IMR-90 (cell line): Measurements from ENCODE around the gene RUSC1. TPM values are rescaled to one million over a fixed set of nuclear protein-coding genes. Genes with fewer than 3 reads are reported as not detected.

ENCODE experiments used
- ATAC-seq: fragments of 200-7000 bp; cut with Tn5 transposase; 2 replicates; pipeline ENCODE4 v1.9.1; 2020; ENCODE audit warnings: low read depth, mild to moderate bottlenecking, moderate library complexity
- BruUV-seq: library from RNA; stranded (reverse); fragments of 400-500 nt; replicated peaks from 2 replicates; lab custom pipeline; 2021; lab: Mats Ljungman, UMichigan
- CTCF ChIA-PET: fragments of 300-600 bp; formaldehyde crosslinking; extraction: SDS; loops from one replicate; lab custom pipeline; 2021; ENCODE audit warnings: antibody characterized with exemption; lab: Yijun Ruan, JAX
- POLR2A ChIA-PET: fragments of 300-600 bp; sonication (Branson Sonifier 250); formaldehyde crosslinking; loops from one replicate; lab custom pipeline; 2022; ENCODE audit warnings: antibody characterized with exemption; ENCODE audit not compliant: unreplicated experiment; lab: Charles Lee
- DNase-seq: peaks from one replicate; pipeline ENCODE4 v3.0.0; 2013
- H2AFZ ChIP-seq: replicated peaks from 2 replicates; pipeline ENCODE3; 2013; ENCODE audit warnings: low read length, mild to moderate bottlenecking; ENCODE audit not compliant: poor library complexity
- H2AK5ac ChIP-seq: 2 replicates; pipeline ENCODE4 v1.6.1; 2013; ENCODE audit warnings: low read depth, low read length, inconsistent platforms
- H2AK9ac ChIP-seq: replicated peaks from 2 replicates; pipeline ENCODE3; 2013; ENCODE audit warnings: mild to moderate bottlenecking, low read depth, low read length, moderate library complexity; ENCODE audit not compliant: poor library complexity
- H2BK120ac ChIP-seq: 2 replicates; pipeline ENCODE4 v1.6.1; 2013; ENCODE audit warnings: low read depth, low read length, inconsistent platforms
- H2BK15ac ChIP-seq: 3 replicates; pipeline ENCODE4 v1.6.1; 2013; ENCODE audit warnings: low read depth, low read length, inconsistent platforms
- H2BK20ac ChIP-seq: 2 replicates; pipeline ENCODE4 v1.6.1; 2013; ENCODE audit warnings: low read depth, mild to moderate bottlenecking, inconsistent platforms, low read length, moderate library complexity
- H2BK5ac ChIP-seq: 2 replicates; pipeline ENCODE4 v1.6.1; 2013; ENCODE audit warnings: mild to moderate bottlenecking, low read depth, low read length, inconsistent platforms; ENCODE audit not compliant: poor library complexity, severe bottlenecking
- H3K14ac ChIP-seq: replicated peaks from 2 replicates; pipeline ENCODE4 v1.6.1; 2013; ENCODE audit warnings: low read depth, low read length, inconsistent platforms
- H3K18ac ChIP-seq: 2 replicates; pipeline ENCODE4 v1.6.1; 2013; ENCODE audit warnings: low read depth, low read length, control low read depth
- H3K23ac ChIP-seq: 2 replicates; pipeline ENCODE4 v1.6.1; 2013; ENCODE audit warnings: low read depth, low read length, inconsistent platforms
- H3K27ac ChIP-seq: 2 replicates; pipeline ENCODE4 v1.5.1; 2013; ENCODE audit warnings: mild to moderate bottlenecking, control low read depth, low read length; ENCODE audit not compliant: insufficient read depth
- H3K27me3 ChIP-seq: 2 replicates; pipeline ENCODE4 v1.6.1; 2013; ENCODE audit warnings: low read length; ENCODE audit not compliant: control insufficient read depth, insufficient read depth
- H3K36me3 ChIP-seq: 2 replicates; pipeline ENCODE4 v1.6.1; 2013; ENCODE audit warnings: low read length, mixed read lengths; ENCODE audit not compliant: control insufficient read depth, insufficient read depth
- H3K4ac ChIP-seq: 2 replicates; pipeline ENCODE4 v1.6.1; 2013; ENCODE audit warnings: low read depth, low read length, inconsistent platforms
- H3K4me1 ChIP-seq: 2 replicates; pipeline ENCODE4 v1.6.1; 2013; ENCODE audit warnings: low read length, mixed read lengths; ENCODE audit not compliant: control insufficient read depth, insufficient read depth
- H3K4me2 ChIP-seq: 2 replicates; pipeline ENCODE4 v1.6.1; 2013; ENCODE audit warnings: low read depth, mild to moderate bottlenecking, control low read depth, low read length, moderate library complexity
- H3K4me3 ChIP-seq: 2 replicates; pipeline ENCODE4 v1.5.1; 2013; ENCODE audit warnings: low read depth, mild to moderate bottlenecking, control low read depth, low read length, moderate library complexity; ENCODE audit not compliant: insufficient read depth
- H3K56ac ChIP-seq: 2 replicates; pipeline ENCODE4 v1.6.1; 2013; ENCODE audit warnings: low read length, inconsistent platforms; ENCODE audit not compliant: insufficient read depth; ENCODE audit errors: extremely low read depth
- H3K79me1 ChIP-seq, 2 experiments: 2 replicates each; pipeline ENCODE4 v1.6.1; 2013; ENCODE audit warnings: low read length in 2 of 2, inconsistent platforms in 1 of 2, low read depth in 1 of 2
- H3K9ac ChIP-seq: 2 replicates; pipeline ENCODE4 v1.6.1; 2013; ENCODE audit warnings: low read depth, low read length, control low read depth
- H3K9me1 ChIP-seq: 2 replicates; pipeline ENCODE4 v1.6.1; 2013; ENCODE audit warnings: low read length, inconsistent platforms; ENCODE audit not compliant: insufficient read depth
- H3K9me3 ChIP-seq: 2 replicates; pipeline ENCODE4 v1.6.1; 2013; ENCODE audit warnings: low read length; ENCODE audit not compliant: control insufficient read depth, insufficient read depth
- H4K20me1 ChIP-seq: 2 replicates; pipeline ENCODE4 v1.6.1; 2013; ENCODE audit warnings: low read length, inconsistent platforms; ENCODE audit not compliant: insufficient read depth
- H4K5ac ChIP-seq: 2 replicates; pipeline ENCODE4 v1.6.1; 2013; ENCODE audit warnings: mild to moderate bottlenecking, low read depth, low read length, control low read depth
- H4K8ac ChIP-seq, 2 experiments: 2 replicates each; pipeline ENCODE4 v1.6.1; 2013; ENCODE audit warnings: low read depth in 2 of 2, low read length in 2 of 2, control low read depth in 1 of 2, inconsistent platforms in 1 of 2
- H4K91ac ChIP-seq: 2 replicates; pipeline ENCODE4 v1.6.1; 2013; ENCODE audit warnings: low read depth, low read length, inconsistent platforms; ENCODE audit not compliant: insufficient read depth
- BHLHE40 ChIP-seq: fragments of 150-350 bp; IDR thresholded peaks from 2 replicates; pipeline ENCODE4 v1.6.1; 2016; ENCODE audit warnings: mild to moderate bottlenecking, low read depth, low read length
- CEBPB ChIP-seq: IDR thresholded peaks from 2 replicates; pipeline ENCODE4 v1.6.1; 2012; ENCODE audit warnings: low read depth, low read length, improper control_type of control experiment
- CHD1 ChIP-seq: IDR thresholded peaks from 2 replicates; pipeline ENCODE4 v1.6.1; 2012; ENCODE audit warnings: low read depth, low read length, improper control_type of control experiment
- ELK1 ChIP-seq: fragments of 150-350 bp; IDR thresholded peaks from 2 replicates; pipeline ENCODE4 v1.6.1; 2016; ENCODE audit warnings: low read depth, mild to moderate bottlenecking, low read length, moderate library complexity, borderline replicate concordance
- FOS ChIP-seq: fragments of 150-350 bp; IDR thresholded peaks from 2 replicates; pipeline ENCODE4 v1.6.1; 2016; ENCODE audit warnings: low read depth, low read length
- MAFK ChIP-seq: IDR thresholded peaks from 2 replicates; pipeline ENCODE4 v1.6.1; 2012; ENCODE audit warnings: low read depth, low read length, improper control_type of control experiment
- MAZ ChIP-seq: IDR thresholded peaks from 2 replicates; pipeline ENCODE4 v1.6.1; 2012; ENCODE audit warnings: low read depth, mild to moderate bottlenecking, low read length, improper control_type of control experiment, moderate library complexity, borderline replicate concordance
- MXI1 ChIP-seq: IDR thresholded peaks from 2 replicates; pipeline ENCODE4 v1.6.1; 2012; ENCODE audit warnings: low read depth, mild to moderate bottlenecking, low read length, moderate library complexity, borderline replicate concordance
- POLR2A ChIP-seq: IDR thresholded peaks from 2 replicates; pipeline ENCODE4 v1.6.1; 2012; ENCODE audit warnings: mild to moderate bottlenecking, low read depth, low read length
- RAD21 ChIP-seq: IDR thresholded peaks from 2 replicates; pipeline ENCODE4 v1.6.1; 2012; ENCODE audit warnings: low read length, improper control_type of control experiment
- RFX5 ChIP-seq: IDR thresholded peaks from 2 replicates; pipeline ENCODE4 v1.8.0; 2012; ENCODE audit warnings: low read depth, mild to moderate bottlenecking, low read length, moderate library complexity
- SMC3 ChIP-seq: fragments of 150-350 bp; IDR thresholded peaks from 2 replicates; pipeline ENCODE4 v1.6.1; 2016; ENCODE audit warnings: low read depth, mild to moderate bottlenecking, antibody characterized with exemption, low read length, moderate library complexity
- USF2 ChIP-seq: fragments of 150-350 bp; IDR thresholded peaks from 2 replicates; pipeline ENCODE4 v1.6.1; 2017; ENCODE audit warnings: mild to moderate bottlenecking, antibody characterized with exemption, low read length, low read depth
- WGBS, 2 experiments: methylation state at CpG; one replicate each; pipeline versions ENCODE4 v1.1.5 to v1.1.7; 2013; ENCODE audit warnings: missing lambda C conversion rate in 2 of 2; ENCODE audit not compliant: insufficient read length in 1 of 2; ENCODE audit errors: extremely low coverage in 2 of 2; 5-methylcytosine and 5-hydroxymethylcytosine counted together
- dilution Hi-C: fragments of 300-500 bp; cut with HindIII; formaldehyde crosslinking; loops from one replicate; pipeline ENCODE4 v1.14.3; 2018; ENCODE audit warnings: low sequenced_read_pairs; ENCODE audit not compliant: unreplicated experiment
- in situ Hi-C: fragments of 300-500 bp; cut with MboI; formaldehyde crosslinking; loops from 3 replicates; pipeline ENCODE4 v1.14.3; 2019; ENCODE audit warnings: low sequenced_read_pairs, inconsistent platforms, mixed read lengths
- intact Hi-C: fragments of 100-400 bp; cut with micrococcal nuclease; formaldehyde crosslinking; loops from 2 replicates; pipeline ENCODE4 v1.10.0; 2022
- polyA plus RNA-seq, 3 experiments: library from polyadenylated mRNA; depleted of rRNA; stranded (reverse); fragments of >200 nt; gene quantifications; 2 replicates each; pipeline ENCODE4 v1.2.3, GENCODE V29; 2012; ENCODE audit warnings: low replicate concordance in 1 of 3
- total RNA-seq: library from RNA; depleted of rRNA; stranded (reverse); fragments of >200 nt; gene quantifications from 2 replicates; pipeline ENCODE4 v1.2.3, GENCODE V29; 2012

Gene RUSC1
- total and polyA plus RNA-seq, 2 of the 4 experiments (the other 2 are of a cell fraction), result 4.1 to 31.4 TPM

GRCh38 chr1:155322953-155323728 lies 2.4 kb downstream of the RUSC1 start:
- Histone ChIP-seq H2BK15ac (no peak overlapping the region), H4K91ac (peak overlapping the region; percentile 32; the same call in 1 of the 2 replicates), H3K79me1 (peaks cover 9 to 66% of the 10 kb centered on the region in 2 experiments), H3K27ac (peak overlapping the region; percentile 70), H2AFZ (peak overlapping the region; percentile 88), H4K5ac (no peak overlapping the region), H2BK120ac (no peak overlapping the region), H3K27me3 (no peaks in the 10 kb centered on the region), H3K23ac (no peak overlapping the region), H3K9me1 (peaks cover 16% of the 10 kb centered on the region; the same call in 1 of the 2 replicates), H4K8ac (peak overlapping the region in 1 of 2 experiments; percentile 69; a peak in 2 of 4 replicates), H2BK5ac (peak overlapping the region; percentile 75), H4K20me1 (peaks cover 25% of the 10 kb centered on the region), H2BK20ac (no peak overlapping the region), H3K36me3 (peaks cover 21% of the 10 kb centered on the region), H3K9me3 (no peaks in the 10 kb centered on the region), H3K4me3 (peak overlapping the region; percentile 58), H3K4me1 (peaks cover 18% of the 10 kb centered on the region; the same call in 1 of the 2 replicates), H3K4ac (peak overlapping the region; percentile 37; the same call in 1 of the 2 replicates), H2AK5ac (peak overlapping the region; percentile 54; the same call in 1 of the 2 replicates), H3K56ac (peak overlapping the region; percentile 62; the same call in 1 of the 2 replicates), H3K18ac (no peak overlapping the region), H3K9ac (peak overlapping the region; percentile 41), H2AK9ac (peak overlapping the region; percentile 35), H3K4me2 (peak overlapping the region; percentile 91), H3K14ac (peak overlapping the region; percentile 42; the same call in 1 of the 2 replicates)
- ChIA-PET CTCF (interaction anchor here (0.8 to 1.2 kb wide), 3 partner anchors 72 to 73 kb away, joined by 3 to 6 read pairs (median 4); no protein-coding TSS in a partner anchor), POLR2A (interaction anchor here (1.0 kb wide), 1 partner anchor 10 kb away, joined by 3 read pairs; no protein-coding TSS in a partner anchor)
- DNase-seq (peak; percentile 93), ATAC-seq (peak; percentile 58)
- no TSS peak for BruUV-seq
- in situ Hi-C loops (no loop called here), intact Hi-C loops (loop anchor here (1.0 to 10.0 kb wide), 6 partner anchors 46 to 324 kb away; partner anchors contain the start of genes CLK2, HCN3, MTX1 and THBS3), dilution Hi-C loops (no loop called here)
- 1% methylated on average over 23 of the region's 58 CpGs; no CpG with 5 or more reads in 1 of the 2 experiments for WGBS, 2 experiments
- no peak; the same call in 1 of the 2 replicates for TF ChIP-seq CHD1
- TF ChIP-seq RAD21, result peak; percentile 79
- TF ChIP-seq MXI1, result no peak; the same call in 1 of the 2 replicates
- peak; percentile 91 for TF ChIP-seq MAZ
- peak; percentile 15; the same call in 1 of the 2 replicates for TF ChIP-seq USF2
- peak; percentile 57 for TF ChIP-seq SMC3
- no peak for TF ChIP-seq ELK1
- TF ChIP-seq BHLHE40, result no peak
- no peak for TF ChIP-seq POLR2A
- no peak for TF ChIP-seq CEBPB
- TF ChIP-seq FOS, result no peak
- no peak for TF ChIP-seq MAFK
- no peak for TF ChIP-seq RFX5
